GM23338 (cell line): ENCODE measurements around the gene ADRA2A. TPM values are rescaled to one million over a fixed set of nuclear protein-coding genes. Genes with fewer than 3 reads are reported as not detected.

Experiments used
- ATAC-seq: fragments of 200-7000 bp; cut with Tn5 transposase; 3 replicates; pipeline ENCODE4 v1.9.1; 2020
- DNase-seq: peaks from one replicate; pipeline ENCODE4 v3.0.0-alpha.2; 2015; ENCODE audit warnings: low spot score
- H2AFZ ChIP-seq: fragments of 200-600 bp; sonication (generic); 2 replicates; pipeline ENCODE4 v1.8.0; 2016; ENCODE audit warnings: antibody characterized with exemption, mild to moderate bottlenecking, moderate library complexity
- H3F3A ChIP-seq: fragments of 200-600 bp; sonication (generic); replicated peaks from 2 replicates; pipeline ENCODE4 v1.8.0; 2017; ENCODE audit warnings: antibody characterized with exemption, mixed run types, low read depth
- H3K27ac ChIP-seq: fragments of 200-600 bp; sonication (generic); 2 replicates; pipeline ENCODE4 v1.6.1; 2016; ENCODE audit warnings: low read depth
- H3K27me3 ChIP-seq: fragments of 200-600 bp; sonication (generic); 2 replicates; pipeline ENCODE4 v1.8.0; 2016; ENCODE audit warnings: mild to moderate bottlenecking, mixed run types, moderate library complexity; ENCODE audit not compliant: insufficient read depth
- H3K36me3 ChIP-seq: fragments of 200-600 bp; sonication (generic); 2 replicates; pipeline ENCODE4 v1.8.0; 2016; ENCODE audit warnings: mild to moderate bottlenecking; ENCODE audit not compliant: insufficient read depth
- H3K4me1 ChIP-seq: fragments of 200-600 bp; sonication (generic); 2 replicates; pipeline ENCODE4 v1.8.0; 2016; ENCODE audit warnings: mild to moderate bottlenecking, moderate library complexity; ENCODE audit not compliant: insufficient read depth
- H3K4me2 ChIP-seq: fragments of 200-600 bp; sonication (generic); 2 replicates; pipeline ENCODE4 v1.7.1; 2017; ENCODE audit warnings: mixed run types
- H3K4me3 ChIP-seq: fragments of 200-600 bp; sonication (generic); 2 replicates; pipeline ENCODE4 v1.6.1; 2016; ENCODE audit warnings: mixed run types
- H3K79me2 ChIP-seq: fragments of 200-600 bp; sonication (generic); replicated peaks from 2 replicates; pipeline ENCODE4 v1.8.0; 2017; ENCODE audit warnings: mild to moderate bottlenecking; ENCODE audit not compliant: insufficient read depth
- H3K9me2 ChIP-seq: fragments of 200-600 bp; sonication (generic); 2 replicates; pipeline ENCODE4 v1.8.0; 2017; ENCODE audit not compliant: insufficient read depth
- H4K20me1 ChIP-seq: fragments of 200-600 bp; sonication (generic); replicated peaks from 2 replicates; pipeline ENCODE4 v1.8.0; 2017; ENCODE audit warnings: mild to moderate bottlenecking; ENCODE audit not compliant: insufficient read depth
- H3K27ac Mint-ChIP-seq: 2 replicates; pipeline ENCODE4 v1.8.0; 2020; ENCODE audit warnings: inconsistent platforms, mild to moderate bottlenecking, moderate library complexity, mixed read lengths
- H3K27me3 Mint-ChIP-seq: 3 replicates; pipeline ENCODE4 v1.8.0; 2022; ENCODE audit warnings: low read depth, mild to moderate bottlenecking, moderate library complexity, mixed read lengths, inconsistent platforms; ENCODE audit not compliant: insufficient read depth, poor library complexity
- H3K36me3 Mint-ChIP-seq: 3 replicates; pipeline ENCODE4 v1.8.0; 2021; ENCODE audit warnings: low read depth, mild to moderate bottlenecking, inconsistent platforms, moderate library complexity, mixed read lengths
- H3K4me1 Mint-ChIP-seq: 3 replicates; pipeline ENCODE4 v1.8.0; 2020; ENCODE audit warnings: mild to moderate bottlenecking, inconsistent platforms, mixed read lengths
- H3K4me3 Mint-ChIP-seq: 3 replicates; pipeline ENCODE4 v1.8.0; 2021; ENCODE audit warnings: moderate library complexity, mild to moderate bottlenecking, inconsistent platforms, mixed read lengths
- H3K9me3 Mint-ChIP-seq: 3 replicates; pipeline ENCODE4 v1.8.0; 2020; ENCODE audit warnings: moderate library complexity, mild to moderate bottlenecking, inconsistent platforms, mixed read lengths
- CREB1 ChIP-seq: fragments of 250-450 bp; sonication (Bioruptor Pico); IDR thresholded peaks from 2 replicates; pipeline ENCODE4 v1.5.0; 2020; ENCODE audit warnings: low read depth, mild to moderate bottlenecking, moderate library complexity
- CTCF ChIP-seq, 2 experiments: fragments of 200-600 bp in 1 of 2; sonication (generic) in 1 of 2; conservative IDR thresholded peaks; 2 replicates each; pipeline versions ENCODE4 v1.5.1 to v1.6.1; 2016 to 2017; ENCODE audit warnings: antibody characterized with exemption in 2 of 2, low read depth in 2 of 2, mild to moderate bottlenecking in 2 of 2, moderate library complexity in 1 of 2
- ETS1 ChIP-seq: IDR thresholded peaks from 2 replicates; pipeline ENCODE4 v1.6.1; 2016; ENCODE audit warnings: antibody characterized with exemption
- EZH2 ChIP-seq: fragments of 200-600 bp; sonication (generic); IDR thresholded peaks from one replicate; pipeline ENCODE4 v1.8.0; 2017; ENCODE audit warnings: antibody characterized with exemption, mild to moderate bottlenecking, low read depth; ENCODE audit not compliant: unreplicated experiment
- EZH2phosphoT487 ChIP-seq: fragments of 200-600 bp; sonication (generic); IDR thresholded peaks from one replicate; pipeline ENCODE4 v1.8.1; 2018; ENCODE audit warnings: antibody characterized with exemption; ENCODE audit not compliant: unreplicated experiment
- JUNB ChIP-seq: IDR thresholded peaks from one replicate; pipeline ENCODE4 v1.6.1; 2016; ENCODE audit warnings: antibody characterized with exemption; ENCODE audit not compliant: unreplicated experiment
- NANOG ChIP-seq: IDR thresholded peaks from 2 replicates; pipeline ENCODE4 v1.6.1; 2016; ENCODE audit warnings: antibody characterized with exemption, borderline replicate concordance
- POLR2AphosphoS5 ChIP-seq: IDR thresholded peaks from 2 replicates; pipeline ENCODE4 v1.6.1; 2016; ENCODE audit warnings: antibody characterized with exemption, low read depth
- REST ChIP-seq: IDR thresholded peaks from one replicate; pipeline ENCODE4 v1.6.1; 2018; ENCODE audit warnings: antibody characterized with exemption; ENCODE audit not compliant: unreplicated experiment
- STAT1 ChIP-seq: IDR thresholded peaks from one replicate; pipeline ENCODE4 v1.6.1; 2016; ENCODE audit warnings: antibody characterized with exemption; ENCODE audit not compliant: unreplicated experiment
- ZNF114 ChIP-seq: fragments of 250-450 bp; sonication (Bioruptor Pico); IDR thresholded peaks from 2 replicates; pipeline ENCODE4 v1.5.0; 2020; ENCODE audit warnings: mild to moderate bottlenecking, moderate library complexity
- ZNF331 ChIP-seq: fragments of 250-450 bp; sonication (Bioruptor Pico); IDR thresholded peaks from 2 replicates; pipeline ENCODE4 v1.5.0; 2020; ENCODE audit warnings: low read depth, mild to moderate bottlenecking, moderate library complexity
- polyA plus RNA-seq: library from polyadenylated mRNA; unstranded; fragments of >200 nt; fragmentation: Nextera tagmentation; extraction: Ambion mirVana; gene quantifications from 2 replicates; pipeline ENCODE4 v1.2.1, GENCODE V29; 2016
- total RNA-seq: library from RNA; depleted of rRNA; stranded (reverse); fragments of >200 nt; shearing (Covaris generic); gene quantifications from 2 replicates; pipeline ENCODE4 v1.2.3, GENCODE V29; 2014
- TF ChIP-seq, protein P1 (sequence below): fragments of 250-450 bp; sonication (Bioruptor Pico); IDR thresholded peaks from 2 replicates; pipeline ENCODE4 v1.5.0; 2020; ENCODE audit warnings: mild to moderate bottlenecking, moderate library complexity

Gene ADRA2A
- total and polyA plus RNA-seq, 2 experiments from 2014 or later: 0.60 to 2.5 TPM

DNA sequence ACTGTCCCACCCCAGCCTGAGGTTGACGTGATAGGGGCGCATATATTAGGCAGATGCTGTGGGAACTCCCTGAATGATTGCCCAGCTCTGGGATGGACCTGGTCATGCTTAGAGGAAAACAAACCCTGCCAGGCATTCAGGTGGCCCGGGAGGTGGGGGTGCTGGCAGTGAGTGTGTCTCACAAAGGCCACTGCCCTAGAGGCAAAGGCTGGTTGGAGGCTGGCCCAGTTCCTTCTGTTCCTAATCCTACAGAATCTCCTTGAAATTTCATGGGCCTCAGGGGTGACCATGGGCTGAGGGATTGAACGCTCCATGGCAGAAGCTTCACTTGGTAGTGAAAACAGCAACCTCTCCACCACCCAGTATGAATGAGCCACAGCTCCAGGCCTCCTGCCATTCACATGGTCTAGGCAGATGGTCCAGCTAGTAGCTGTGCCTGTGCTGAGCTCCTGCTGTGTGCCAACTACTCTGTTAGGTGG is 25.6 kb downstream of the ADRA2A start:
- Mint-ChIP-seq H3K27me3 (peaks cover 7% of the 10 kb centered on the region), H3K4me3 (no peak overlapping the region), H3K9me3 (peaks cover 3% of the 10 kb centered on the region; the same call in 1 of the 3 replicates), H3K27ac (no peak overlapping the region), H3K4me1 (no peaks in the 10 kb centered on the region), H3K36me3 (no peaks in the 10 kb centered on the region)
- Histone ChIP-seq H3K9me2 (0 out of 2 replicates have a peak, but pooled peaks cover under 1% of the 10 kb centered on the region), H2AFZ (no peak overlapping the region), H3F3A (no peaks in the 10 kb centered on the region), H3K36me3 (no peaks in the 10 kb centered on the region), H3K4me2 (no peak overlapping the region), H3K27ac (no peak overlapping the region), H3K27me3 (no peaks in the 10 kb centered on the region), H3K4me1 (no peaks in the 10 kb centered on the region), H4K20me1 (no peaks in the 10 kb centered on the region), H3K4me3 (no peak overlapping the region), H3K79me2 (no peaks in the 10 kb centered on the region)
- DNase-seq (no peak), ATAC-seq (no peak)
- TF ChIP-seq ZNF114 (CRISPR knock-in tag) (no peak), NANOG (no peak), REST (no peak), EZH2phosphoT487 (no peak), CTCF (conservative IDR thresholded peaks at IDR 0.05; ENCODE audit: low read depth in 2 of 2) (no peak), POLR2AphosphoS5 (no peak), ETS1 (no peak), CREB1 (no peak), ZNF331 (no peak), EZH2 (no peak), STAT1 (no peak), JUNB (no peak)
- TF ChIP-seq, protein P1, sequence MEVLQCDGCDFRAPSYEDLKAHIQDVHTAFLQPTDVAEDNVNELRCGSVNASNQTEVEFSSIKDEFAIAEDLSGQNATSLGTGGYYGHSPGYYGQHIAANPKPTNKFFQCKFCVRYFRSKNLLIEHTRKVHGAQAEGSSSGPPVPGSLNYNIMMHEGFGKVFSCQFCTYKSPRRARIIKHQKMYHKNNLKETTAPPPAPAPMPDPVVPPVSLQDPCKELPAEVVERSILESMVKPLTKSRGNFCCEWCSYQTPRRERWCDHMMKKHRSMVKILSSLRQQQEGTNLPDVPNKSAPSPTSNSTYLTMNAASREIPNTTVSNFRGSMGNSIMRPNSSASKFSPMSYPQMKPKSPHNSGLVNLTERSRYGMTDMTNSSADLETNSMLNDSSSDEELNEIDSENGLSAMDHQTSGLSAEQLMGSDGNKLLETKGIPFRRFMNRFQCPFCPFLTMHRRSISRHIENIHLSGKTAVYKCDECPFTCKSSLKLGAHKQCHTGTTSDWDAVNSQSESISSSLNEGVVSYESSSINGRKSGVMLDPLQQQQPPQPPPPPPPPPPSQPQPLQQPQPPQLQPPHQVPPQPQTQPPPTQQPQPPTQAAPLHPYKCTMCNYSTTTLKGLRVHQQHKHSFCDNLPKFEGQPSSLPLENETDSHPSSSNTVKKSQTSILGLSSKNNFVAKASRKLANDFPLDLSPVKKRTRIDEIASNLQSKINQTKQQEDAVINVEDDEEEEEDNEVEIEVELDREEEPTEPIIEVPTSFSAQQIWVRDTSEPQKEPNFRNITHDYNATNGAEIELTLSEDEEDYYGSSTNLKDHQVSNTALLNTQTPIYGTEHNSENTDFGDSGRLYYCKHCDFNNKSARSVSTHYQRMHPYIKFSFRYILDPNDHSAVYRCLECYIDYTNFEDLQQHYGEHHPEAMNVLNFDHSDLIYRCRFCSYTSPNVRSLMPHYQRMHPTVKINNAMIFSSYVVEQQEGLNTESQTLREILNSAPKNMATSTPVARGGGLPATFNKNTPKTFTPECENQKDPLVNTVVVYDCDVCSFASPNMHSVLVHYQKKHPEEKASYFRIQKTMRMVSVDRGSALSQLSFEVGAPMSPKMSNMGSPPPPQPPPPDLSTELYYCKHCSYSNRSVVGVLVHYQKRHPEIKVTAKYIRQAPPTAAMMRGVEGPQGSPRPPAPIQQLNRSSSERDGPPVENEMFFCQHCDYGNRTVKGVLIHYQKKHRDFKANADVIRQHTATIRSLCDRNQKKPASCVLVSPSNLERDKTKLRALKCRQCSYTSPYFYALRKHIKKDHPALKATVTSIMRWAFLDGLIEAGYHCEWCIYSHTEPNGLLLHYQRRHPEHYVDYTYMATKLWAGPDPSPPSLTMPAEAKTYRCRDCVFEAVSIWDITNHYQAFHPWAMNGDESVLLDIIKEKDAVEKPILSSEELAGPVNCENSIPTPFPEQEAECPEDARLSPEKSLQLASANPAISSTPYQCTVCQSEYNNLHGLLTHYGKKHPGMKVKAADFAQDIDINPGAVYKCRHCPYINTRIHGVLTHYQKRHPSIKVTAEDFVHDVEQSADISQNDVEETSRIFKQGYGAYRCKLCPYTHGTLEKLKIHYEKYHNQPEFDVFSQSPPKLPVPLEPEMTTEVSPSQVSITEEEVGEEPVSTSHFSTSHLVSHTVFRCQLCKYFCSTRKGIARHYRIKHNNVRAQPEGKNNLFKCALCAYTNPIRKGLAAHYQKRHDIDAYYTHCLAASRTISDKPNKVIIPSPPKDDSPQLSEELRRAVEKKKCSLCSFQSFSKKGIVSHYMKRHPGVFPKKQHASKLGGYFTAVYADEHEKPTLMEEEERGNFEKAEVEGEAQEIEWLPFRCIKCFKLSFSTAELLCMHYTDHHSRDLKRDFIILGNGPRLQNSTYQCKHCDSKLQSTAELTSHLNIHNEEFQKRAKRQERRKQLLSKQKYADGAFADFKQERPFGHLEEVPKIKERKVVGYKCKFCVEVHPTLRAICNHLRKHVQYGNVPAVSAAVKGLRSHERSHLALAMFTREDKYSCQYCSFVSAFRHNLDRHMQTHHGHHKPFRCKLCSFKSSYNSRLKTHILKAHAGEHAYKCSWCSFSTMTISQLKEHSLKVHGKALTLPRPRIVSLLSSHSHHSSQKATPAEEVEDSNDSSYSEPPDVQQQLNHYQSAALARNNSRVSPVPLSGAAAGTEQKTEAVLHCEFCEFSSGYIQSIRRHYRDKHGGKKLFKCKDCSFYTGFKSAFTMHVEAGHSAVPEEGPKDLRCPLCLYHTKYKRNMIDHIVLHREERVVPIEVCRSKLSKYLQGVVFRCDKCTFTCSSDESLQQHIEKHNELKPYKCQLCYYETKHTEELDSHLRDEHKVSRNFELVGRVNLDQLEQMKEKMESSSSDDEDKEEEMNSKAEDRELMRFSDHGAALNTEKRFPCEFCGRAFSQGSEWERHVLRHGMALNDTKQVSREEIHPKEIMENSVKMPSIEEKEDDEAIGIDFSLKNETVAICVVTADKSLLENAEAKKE (CRISPR knock-in tag): no peak
